Mammary epithelial cell (primary cell): ENCODE results near the gene ATP11A.

Experiments
- EZH2 ChIP-seq: IDR thresholded peaks from 2 replicates; pipeline ENCODE4 v1.6.1; 2012; ENCODE audit warnings: low read length, inconsistent platforms, borderline replicate concordance
- TF ChIP-seq, protein P1 (sequence below), 2 donors: IDR thresholded peaks in 1 of 2; conservative IDR thresholded peaks in 1 of 2; 2 replicates each; pipeline ENCODE4 v1.5.1; 2011 to 2012; ENCODE audit warnings: inconsistent platforms in 2 of 2, low read length in 2 of 2, mild to moderate bottlenecking in 2 of 2, control low read depth in 1 of 2, low read depth in 1 of 2; ENCODE audit not compliant: insufficient read depth in 1 of 2; ENCODE audit errors: extremely low read depth in 1 of 2

DNA sequence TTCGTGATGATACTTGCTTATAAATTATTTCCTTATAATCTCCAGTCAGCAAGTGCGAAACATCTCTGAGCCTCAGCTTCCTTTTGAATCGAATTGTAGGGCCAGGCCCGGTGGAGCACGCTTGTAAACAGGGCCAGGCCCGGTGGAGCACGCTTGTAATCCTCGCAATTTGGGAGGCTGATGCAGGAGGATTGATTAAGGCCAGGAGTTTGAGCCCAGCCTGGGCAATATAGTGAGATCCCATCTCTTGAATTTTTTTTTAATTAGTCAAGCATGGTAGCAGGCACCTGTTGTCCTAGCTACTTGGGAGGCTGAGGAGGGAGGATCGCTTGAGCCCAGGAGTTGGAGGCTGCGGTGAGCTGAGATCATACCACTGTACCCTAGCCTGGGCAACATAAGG, 163.0 kb downstream of the ATP11A start:
- TF ChIP-seq, protein P1, sequence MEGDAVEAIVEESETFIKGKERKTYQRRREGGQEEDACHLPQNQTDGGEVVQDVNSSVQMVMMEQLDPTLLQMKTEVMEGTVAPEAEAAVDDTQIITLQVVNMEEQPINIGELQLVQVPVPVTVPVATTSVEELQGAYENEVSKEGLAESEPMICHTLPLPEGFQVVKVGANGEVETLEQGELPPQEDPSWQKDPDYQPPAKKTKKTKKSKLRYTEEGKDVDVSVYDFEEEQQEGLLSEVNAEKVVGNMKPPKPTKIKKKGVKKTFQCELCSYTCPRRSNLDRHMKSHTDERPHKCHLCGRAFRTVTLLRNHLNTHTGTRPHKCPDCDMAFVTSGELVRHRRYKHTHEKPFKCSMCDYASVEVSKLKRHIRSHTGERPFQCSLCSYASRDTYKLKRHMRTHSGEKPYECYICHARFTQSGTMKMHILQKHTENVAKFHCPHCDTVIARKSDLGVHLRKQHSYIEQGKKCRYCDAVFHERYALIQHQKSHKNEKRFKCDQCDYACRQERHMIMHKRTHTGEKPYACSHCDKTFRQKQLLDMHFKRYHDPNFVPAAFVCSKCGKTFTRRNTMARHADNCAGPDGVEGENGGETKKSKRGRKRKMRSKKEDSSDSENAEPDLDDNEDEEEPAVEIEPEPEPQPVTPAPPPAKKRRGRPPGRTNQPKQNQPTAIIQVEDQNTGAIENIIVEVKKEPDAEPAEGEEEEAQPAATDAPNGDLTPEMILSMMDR (conservative IDR thresholded peaks at IDR 0.05 in 1 of 2, IDR thresholded peaks at IDR 0.05 in 1 of 2; ENCODE audit: extremely low read depth in 1 of 2, insufficient read depth in 1 of 2, low read depth in 1 of 2, low read length in 2 of 2), result no peak
- TF ChIP-seq EZH2, result no peak
